ENCODE measurements around the gene THSD7A. TPM values are rescaled to one million over a fixed set of nuclear protein-coding genes. Genes with fewer than 3 reads are reported as not detected.

The THSD7A gene
- total RNA-seq, 1 donor from 2014 or later, result 8.0 TPM

DNA sequence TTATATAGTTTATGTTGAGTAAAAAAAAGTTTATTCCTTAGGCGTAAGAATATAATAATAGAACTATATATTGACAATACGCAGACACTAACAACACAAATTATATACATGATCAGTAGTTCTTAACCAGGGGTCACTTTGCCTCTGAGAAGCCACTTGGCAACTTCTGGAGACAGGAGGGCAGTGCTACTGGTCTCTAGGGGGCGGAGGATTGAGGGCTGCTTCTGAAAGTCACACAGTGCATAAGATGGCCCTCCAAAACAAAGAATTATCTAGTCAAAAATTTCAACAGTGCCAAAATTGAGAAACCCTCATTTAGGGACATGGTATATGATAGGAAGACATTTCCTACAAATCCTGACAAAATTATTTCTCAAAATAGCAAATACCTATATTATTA lies 77.1 kb downstream of the THSD7A start:
- TF ChIP-seq, protein P1, sequence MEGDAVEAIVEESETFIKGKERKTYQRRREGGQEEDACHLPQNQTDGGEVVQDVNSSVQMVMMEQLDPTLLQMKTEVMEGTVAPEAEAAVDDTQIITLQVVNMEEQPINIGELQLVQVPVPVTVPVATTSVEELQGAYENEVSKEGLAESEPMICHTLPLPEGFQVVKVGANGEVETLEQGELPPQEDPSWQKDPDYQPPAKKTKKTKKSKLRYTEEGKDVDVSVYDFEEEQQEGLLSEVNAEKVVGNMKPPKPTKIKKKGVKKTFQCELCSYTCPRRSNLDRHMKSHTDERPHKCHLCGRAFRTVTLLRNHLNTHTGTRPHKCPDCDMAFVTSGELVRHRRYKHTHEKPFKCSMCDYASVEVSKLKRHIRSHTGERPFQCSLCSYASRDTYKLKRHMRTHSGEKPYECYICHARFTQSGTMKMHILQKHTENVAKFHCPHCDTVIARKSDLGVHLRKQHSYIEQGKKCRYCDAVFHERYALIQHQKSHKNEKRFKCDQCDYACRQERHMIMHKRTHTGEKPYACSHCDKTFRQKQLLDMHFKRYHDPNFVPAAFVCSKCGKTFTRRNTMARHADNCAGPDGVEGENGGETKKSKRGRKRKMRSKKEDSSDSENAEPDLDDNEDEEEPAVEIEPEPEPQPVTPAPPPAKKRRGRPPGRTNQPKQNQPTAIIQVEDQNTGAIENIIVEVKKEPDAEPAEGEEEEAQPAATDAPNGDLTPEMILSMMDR (IDR thresholded peaks at IDR 0.05), result no peak
- intact Hi-C loops (cut with DNase I), result no loop called here

DNA sequence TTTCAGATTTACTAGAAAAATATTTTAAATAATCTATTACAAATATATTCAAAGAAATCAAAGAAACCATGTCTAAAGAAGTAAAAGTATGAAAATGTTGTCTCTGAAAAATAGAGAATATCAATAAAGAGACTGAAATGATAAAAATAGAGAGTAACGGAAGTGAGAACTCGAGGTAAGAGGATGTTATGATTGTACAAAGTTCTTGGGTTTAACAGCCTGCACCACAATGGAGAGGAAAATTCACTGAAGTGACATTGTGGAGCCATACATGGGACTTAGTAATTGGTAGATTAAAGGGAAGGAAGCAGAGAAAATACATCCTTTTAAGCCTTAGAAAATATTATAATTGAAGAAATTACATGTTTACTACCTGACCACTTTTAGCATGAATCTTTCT lies 77.9 kb downstream of the THSD7A start:
- Histone ChIP-seq H3K9me3 (no peaks in the 10 kb centered on the region), H3K4me1 (no peaks in the 10 kb centered on the region)

More for the DNA sequence above, 77.1 kb downstream of the THSD7A start:
- ATAC-seq (no peak), DNase-seq (no peak)
- H3K9me3 ChIP-seq, result no peaks in the 10 kb centered on the region
- H3K4me3 ChIP-seq, result no peak overlapping the region
- H3K27ac ChIP-seq, result no peak overlapping the region
- H3K4me1 ChIP-seq, result no peaks in the 10 kb centered on the region
- H3K36me3 ChIP-seq, result no peaks in the 10 kb centered on the region
- no peaks in the 10 kb centered on the region for H3K27me3 ChIP-seq

GRCh38 chr7:11753433-11753832 lies 78.6 kb downstream of the THSD7A start:
- no peak for DNase-seq
- Histone ChIP-seq H3K4me1 (no peaks in the 10 kb centered on the region), H3K27me3 (no peaks in the 10 kb centered on the region), H3K36me3 (no peaks in the 10 kb centered on the region), H3K27ac (no peak overlapping the region), H3K4me3 (no peak overlapping the region), H3K9me3 (no peaks in the 10 kb centered on the region)
- no peak for ATAC-seq
- intact Hi-C loops (cut with DNase I), result no loop called here
- TF ChIP-seq, protein P1 (IDR thresholded peaks at IDR 0.05), result no peak

More for the DNA sequence above, 77.9 kb downstream of the THSD7A start:
- intact Hi-C loops (cut with DNase I), result no loop called here
- ATAC-seq (no peak), DNase-seq (no peak)
- Histone ChIP-seq H3K4me3 (no peak overlapping the region), H3K36me3 (no peaks in the 10 kb centered on the region), H3K27ac (no peak overlapping the region), H3K27me3 (no peaks in the 10 kb centered on the region)
- TF ChIP-seq, protein P1 (IDR thresholded peaks at IDR 0.05), result no peak

- TF ChIP-seq, protein P1 (IDR thresholded peaks at IDR 0.05), result no peak
- H3K36me3 ChIP-seq, result no peaks in the 10 kb centered on the region
- no peaks in the 10 kb centered on the region for H3K27me3 ChIP-seq
- H3K4me1 ChIP-seq, result no peaks in the 10 kb centered on the region
- intact Hi-C loops (cut with DNase I), result no loop called here
- no peaks in the 10 kb centered on the region for H3K9me3 ChIP-seq
- no peak overlapping the region for H3K27ac ChIP-seq
- H3K4me3 ChIP-seq, result no peak overlapping the region
- peak; percentile 86 for ATAC-seq
- no peak for DNase-seq
Observed at GRCh38 chr7:11751807-11752389, 80.1 kb downstream of the THSD7A start.

- Histone ChIP-seq H3K9me3 (no peaks in the 10 kb centered on the region), H3K4me1 (no peaks in the 10 kb centered on the region), H3K27ac (no peak overlapping the region), H3K4me3 (no peak overlapping the region), H3K27me3 (no peaks in the 10 kb centered on the region), H3K36me3 (no peaks in the 10 kb centered on the region)
- DNase-seq (no peak), ATAC-seq (no peak)
- intact Hi-C loops (cut with DNase I), result no loop called here
- TF ChIP-seq, protein P1 (IDR thresholded peaks at IDR 0.05), result no peak
Observed at GRCh38 chr7:11751315-11751714, 80.7 kb downstream of the THSD7A start.

GRCh38 chr7:11750191-11750590 lies 81.8 kb downstream of the THSD7A start:
- no peak for ATAC-seq
- no peaks in the 10 kb centered on the region for H3K27me3 ChIP-seq
- no peaks in the 10 kb centered on the region for H3K36me3 ChIP-seq
- no peak overlapping the region for H3K27ac ChIP-seq
- DNase-seq, result no peak
- no peaks in the 10 kb centered on the region for H3K9me3 ChIP-seq
- intact Hi-C loops (cut with DNase I), result no loop called here
- H3K4me3 ChIP-seq, result no peak overlapping the region
- H3K4me1 ChIP-seq, result no peaks in the 10 kb centered on the region
- TF ChIP-seq, protein P1 (IDR thresholded peaks at IDR 0.05), result no peak
